ENCODE data around the gene PDE4B.

The PDE4B gene

DNA sequence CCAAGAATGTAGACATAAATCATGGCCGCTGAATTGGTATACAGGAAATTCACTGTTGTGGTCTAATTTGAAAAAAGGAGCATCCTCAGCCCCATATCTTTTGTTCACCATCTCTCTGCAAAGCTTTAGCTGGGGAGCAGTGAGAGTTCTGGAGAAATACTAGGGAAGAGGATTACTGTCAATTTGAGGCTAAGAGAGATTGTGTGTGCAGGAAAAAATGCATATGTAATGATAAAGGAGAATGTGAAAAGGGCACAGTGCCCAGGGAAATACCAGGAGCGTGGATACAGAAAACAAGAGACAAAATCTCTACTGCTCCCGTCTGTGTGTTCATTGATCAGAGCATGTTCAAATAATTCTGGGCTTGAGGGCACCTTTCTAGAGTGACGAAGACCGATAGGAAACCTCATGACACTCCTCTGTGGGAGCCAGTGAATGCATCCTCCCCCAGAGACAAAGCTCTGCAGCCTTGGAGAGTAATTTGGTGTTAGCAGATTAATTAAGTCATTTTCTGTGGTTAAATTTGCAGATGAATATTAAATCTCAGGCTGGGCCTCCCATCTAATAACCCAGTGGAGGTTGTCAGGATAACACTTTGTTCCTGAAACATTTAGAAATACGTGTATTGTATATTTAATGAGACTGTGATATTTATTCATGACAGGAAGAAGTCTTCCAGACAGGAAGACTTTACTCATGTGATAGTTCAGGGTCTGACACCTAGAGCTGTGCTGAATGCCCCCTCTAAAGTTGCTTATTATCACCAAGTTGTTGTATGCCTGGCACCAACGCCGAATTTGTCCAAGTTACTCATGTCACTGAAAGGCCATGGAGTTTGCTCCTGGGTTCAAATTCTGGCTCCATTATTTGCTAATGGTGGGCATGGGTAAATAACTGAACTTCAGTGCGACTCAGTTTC, 453.9 kb downstream of the PDE4B start:
- DNase-seq: no peak

- no peak for DNase-seq
Measured at GRCh38 chr1:66247415-66248208, 454.9 kb downstream of the PDE4B start.

GRCh38 chr1:66248257-66248656, 455.6 kb downstream of the PDE4B start:
- DNase-seq: no peak

DNA sequence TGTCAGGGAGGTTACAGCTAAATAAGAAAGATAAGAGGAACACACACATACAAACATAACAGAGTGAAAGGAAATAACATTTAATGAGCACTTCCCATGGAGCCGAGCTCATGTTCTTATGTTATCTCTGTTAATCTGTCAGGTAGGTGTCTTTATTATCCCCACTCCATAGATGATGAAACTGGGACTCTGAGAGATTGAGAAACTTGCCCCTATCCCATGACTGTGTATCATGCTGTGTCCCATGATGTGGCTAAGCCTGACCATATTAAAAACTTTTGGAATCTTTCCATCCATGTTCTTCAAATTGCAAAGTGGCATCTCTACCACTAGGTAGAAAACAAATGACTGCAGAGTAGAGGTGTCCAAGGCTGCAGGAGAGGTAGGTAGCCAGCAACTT, 456.1 kb downstream of the PDE4B start:
- no peak for DNase-seq

GRCh38 chr1:66250075-66250474, 457.4 kb downstream of the PDE4B start:
- DNase-seq: no peak

- DNase-seq: no peak
Measured at GRCh38 chr1:66250478-66250877, 457.8 kb downstream of the PDE4B start.

DNA sequence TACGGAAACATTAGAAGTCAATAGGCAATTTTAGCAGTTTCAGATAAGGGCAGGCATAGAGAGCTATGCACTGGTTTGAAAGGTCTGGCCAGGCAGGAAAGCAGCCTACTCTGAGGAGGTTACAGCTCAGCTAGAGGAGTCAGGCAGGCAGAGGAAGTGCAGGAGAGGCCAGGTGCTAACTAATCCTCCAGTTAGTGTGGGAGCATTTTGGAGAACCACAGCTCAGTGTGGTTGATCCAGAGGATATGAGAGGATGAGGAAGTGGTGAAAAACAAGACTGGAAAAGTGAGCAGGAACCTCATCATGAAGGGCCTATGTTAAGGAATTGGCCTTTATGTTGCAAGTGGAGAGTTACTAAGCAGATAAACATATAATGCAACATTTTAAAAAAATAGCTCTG, 458.9 kb downstream of the PDE4B start:
- DNase-seq: no peak

GRCh38 chr1:66253330-66253921, 460.7 kb downstream of the PDE4B start:
- no peak for DNase-seq

DNA sequence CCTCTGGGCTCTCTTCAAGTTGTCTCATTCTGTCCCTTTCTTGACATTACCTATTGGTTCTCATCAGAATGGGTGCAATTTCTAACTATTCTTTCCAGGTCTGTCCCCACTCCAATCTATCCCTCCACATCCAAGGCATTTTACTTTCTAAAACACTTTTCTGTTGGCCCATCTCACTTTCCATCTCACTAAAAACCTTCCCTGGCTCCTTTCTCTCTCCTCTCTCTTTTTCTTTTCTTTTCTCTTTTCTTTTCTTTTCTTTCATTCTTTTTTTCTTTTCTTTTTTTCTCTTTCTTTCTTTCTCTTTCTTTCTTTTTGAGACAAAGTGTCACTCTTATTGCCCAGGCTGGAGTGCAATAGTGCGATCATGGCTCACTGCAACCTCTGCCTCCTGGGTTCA, 462.1 kb downstream of the PDE4B start:
- no peak for DNase-seq

DNA sequence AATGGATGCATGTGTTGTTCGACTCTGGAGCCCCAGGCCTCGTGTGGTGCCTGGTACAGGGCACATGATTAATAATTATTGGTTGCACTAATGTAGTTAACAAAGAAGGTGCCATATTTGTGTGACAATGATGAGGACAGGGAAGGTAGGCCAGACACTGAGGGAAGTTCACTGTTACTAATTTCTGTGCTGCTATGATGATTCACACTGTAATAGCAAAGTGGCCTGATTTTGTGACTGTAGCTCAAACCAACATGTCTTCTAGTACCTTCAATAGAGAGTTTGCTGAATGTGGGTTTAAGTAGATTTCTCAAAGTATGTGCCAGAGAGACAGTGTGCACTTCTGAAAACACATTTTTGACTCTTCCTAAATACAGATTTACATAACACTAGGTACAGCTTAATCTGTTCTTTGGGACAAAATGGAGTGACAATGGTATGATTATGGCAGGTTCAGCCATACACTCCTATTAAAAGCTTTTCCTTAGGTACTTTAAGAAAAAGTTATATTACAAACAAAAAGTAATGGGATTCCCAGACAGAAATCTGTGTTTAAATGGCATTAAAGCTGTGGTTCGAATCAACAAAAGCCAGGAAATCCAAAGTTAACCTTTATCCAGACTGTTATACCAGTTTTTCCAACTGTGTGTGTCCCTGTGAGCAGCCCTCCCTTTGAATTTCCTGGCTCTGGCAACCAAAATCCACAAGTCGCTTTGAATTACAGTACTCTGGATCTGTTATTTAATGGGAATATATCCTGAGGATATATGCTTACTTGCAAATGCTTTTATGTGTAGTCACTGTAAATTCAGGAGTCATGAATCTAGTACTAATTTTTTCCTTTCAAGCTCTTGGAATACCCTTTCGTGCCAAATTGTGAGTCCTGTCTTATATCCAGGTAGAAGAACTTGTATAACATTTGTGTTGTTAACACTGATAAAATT, 464.2 kb downstream of the PDE4B start:
- DNase-seq: no peak

DNA sequence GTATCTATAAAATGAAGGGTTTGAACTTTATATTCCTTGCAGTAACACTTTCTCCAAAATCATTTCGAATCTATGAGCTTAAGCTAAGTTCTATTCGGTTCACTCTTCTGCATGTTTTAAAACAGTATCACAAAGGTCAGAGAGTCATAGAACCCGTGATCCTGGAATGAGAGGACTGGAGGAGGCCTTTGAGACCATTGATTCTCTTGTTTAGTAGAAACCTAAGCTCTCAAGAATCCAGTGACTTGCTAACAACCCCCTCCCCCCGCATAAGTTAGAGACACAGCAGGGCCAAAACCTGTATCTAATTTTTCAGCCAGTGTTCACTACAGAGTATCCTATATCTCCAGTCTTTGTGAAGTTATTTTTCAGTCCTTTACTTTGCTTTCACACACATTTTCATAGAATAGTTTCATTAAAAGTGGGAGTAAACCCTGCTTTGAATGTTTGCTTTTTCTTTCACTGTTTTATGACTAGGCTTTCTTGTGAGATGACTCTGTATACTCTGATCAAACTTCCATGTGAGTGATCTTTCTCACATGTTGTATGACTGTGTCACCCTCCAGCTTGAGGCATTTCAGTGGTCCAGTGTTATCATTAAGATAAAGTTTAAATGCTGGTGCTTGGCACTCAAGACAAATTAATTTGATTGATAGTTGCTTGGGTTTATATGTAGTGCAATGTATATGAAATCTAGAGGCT, 465.9 kb downstream of the PDE4B start:
- DNase-seq: no peak

GRCh38 chr1:66261364-66261763, 468.7 kb downstream of the PDE4B start:
- no peak for DNase-seq

DNA sequence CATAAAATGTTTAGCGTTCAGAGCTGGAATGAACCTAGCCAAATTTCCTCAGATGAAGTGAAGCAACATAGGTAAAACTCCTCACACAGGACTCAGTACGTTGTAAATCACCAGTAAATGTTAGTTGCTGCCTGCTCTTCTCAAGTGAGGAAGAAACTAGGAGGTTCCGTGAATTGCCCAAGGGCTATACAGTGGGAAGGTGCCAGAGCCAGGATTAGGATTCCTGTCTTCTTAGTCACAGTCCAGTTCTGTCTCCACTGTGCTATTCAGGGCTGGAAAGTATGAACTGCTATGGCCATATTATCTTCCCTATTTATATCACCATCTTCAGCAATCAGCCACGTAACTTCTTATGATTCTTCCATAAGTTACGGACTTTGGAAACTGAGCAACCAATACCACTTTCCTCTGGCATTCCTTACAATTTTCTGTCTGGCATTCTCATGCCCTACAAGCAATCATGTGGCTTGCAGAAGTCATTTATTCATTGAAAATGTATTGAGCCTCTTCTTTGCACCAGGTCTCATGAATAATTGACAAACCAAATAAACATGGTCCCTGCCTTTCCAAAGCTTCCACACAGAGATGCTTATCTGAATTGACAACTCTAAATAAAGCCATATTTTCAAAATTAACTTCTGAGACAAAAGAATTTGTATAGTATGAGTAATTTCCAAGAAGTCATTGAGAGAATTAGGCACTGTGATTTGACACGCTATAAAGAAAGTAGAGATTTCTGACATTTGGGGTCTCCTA, 469.7 kb downstream of the PDE4B start:
- no peak for DNase-seq

- no peak for DNase-seq
Measured at GRCh38 chr1:66265268-66265667, 472.6 kb downstream of the PDE4B start.

GRCh38 chr1:66265796-66266195, 473.1 kb downstream of the PDE4B start:
- DNase-seq: no peak

- DNase-seq: no peak
Measured at GRCh38 chr1:66266350-66266749, 473.7 kb downstream of the PDE4B start.

DNA sequence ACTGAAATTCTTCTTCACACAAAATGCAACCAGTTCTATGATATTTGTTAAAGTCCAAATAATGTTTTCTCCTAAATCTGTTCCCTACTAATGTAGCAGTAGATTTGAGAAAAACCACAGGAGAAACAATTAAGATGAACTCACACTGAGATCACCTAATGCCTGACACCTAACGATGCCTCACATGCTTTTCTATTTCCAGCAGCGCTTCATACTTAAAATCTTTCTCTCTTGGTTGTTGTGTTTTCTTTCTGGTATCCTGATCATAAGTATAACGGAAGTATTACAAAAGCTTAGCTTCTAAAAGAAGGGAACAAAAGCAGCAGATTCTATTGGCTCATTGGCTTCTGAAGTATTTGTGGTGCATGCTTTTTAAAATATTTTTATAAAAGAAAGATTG, 474.1 kb downstream of the PDE4B start:
- DNase-seq: no peak

GRCh38 chr1:66267201-66267940, 474.7 kb downstream of the PDE4B start:
- DNase-seq: no peak

DNA sequence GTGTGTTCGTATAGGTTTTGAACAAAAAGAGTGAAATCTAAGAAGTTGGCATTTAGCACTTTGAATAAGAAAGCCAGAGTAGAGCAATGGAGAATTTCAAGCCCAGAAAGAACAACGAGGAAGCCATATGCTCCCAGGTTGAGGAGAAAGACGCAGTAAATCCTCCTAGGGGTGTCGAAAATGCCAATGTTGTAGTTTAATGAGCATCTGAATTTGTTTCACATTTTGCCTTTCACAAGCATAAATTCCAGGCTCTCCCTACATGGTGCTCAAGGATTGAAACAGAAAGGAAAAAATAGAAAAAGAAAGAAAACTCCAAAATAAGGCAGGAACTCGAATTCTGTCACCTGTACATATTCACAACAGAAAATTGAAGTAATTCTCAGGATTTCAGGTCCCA, 476.5 kb downstream of the PDE4B start:
- DNase-seq: no peak

GRCh38 chr1:66270119-66270812, 477.6 kb downstream of the PDE4B start:
- DNase-seq: no peak

All from effector CD8-positive, alpha-beta T cell (primary cell).